DND-41 (cell line): ENCODE data around the gene ACBD6.

Experiments
- EZH2 ChIP-seq: IDR thresholded peaks from 3 replicates; pipeline ENCODE4 v1.6.1; 2012; ENCODE audit warnings: borderline replicate concordance, low read depth, mild to moderate bottlenecking, moderate library complexity, low read length, inconsistent platforms; ENCODE audit not compliant: severe bottlenecking
- TF ChIP-seq, protein P1 (sequence below): IDR thresholded peaks from 2 replicates; pipeline ENCODE4 v1.5.1; 2012; ENCODE audit warnings: borderline replicate concordance, low read length, moderate library complexity, mild to moderate bottlenecking; ENCODE audit not compliant: poor library complexity, severe bottlenecking; ENCODE audit errors: extremely low read depth

DNA sequence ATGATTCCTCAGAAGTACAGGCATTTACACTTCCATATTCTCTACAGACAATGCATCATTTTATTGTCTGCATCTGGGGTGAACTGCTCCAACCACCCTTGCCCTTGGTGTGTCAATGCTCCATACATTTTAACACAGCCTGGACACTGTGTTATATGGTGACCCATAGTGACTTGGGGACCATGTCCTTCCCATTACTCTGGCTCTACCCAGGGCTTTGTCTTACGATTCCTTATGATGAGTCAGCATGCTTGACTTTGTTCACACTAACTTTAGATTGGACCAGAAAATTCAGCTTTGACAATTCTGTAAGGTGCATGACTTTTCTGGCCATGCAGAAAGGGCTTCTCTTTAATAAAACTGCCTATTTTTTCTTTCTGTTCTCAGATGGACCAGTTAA lies 49.6 kb upstream of the ACBD6 start:
- TF ChIP-seq, protein P1, sequence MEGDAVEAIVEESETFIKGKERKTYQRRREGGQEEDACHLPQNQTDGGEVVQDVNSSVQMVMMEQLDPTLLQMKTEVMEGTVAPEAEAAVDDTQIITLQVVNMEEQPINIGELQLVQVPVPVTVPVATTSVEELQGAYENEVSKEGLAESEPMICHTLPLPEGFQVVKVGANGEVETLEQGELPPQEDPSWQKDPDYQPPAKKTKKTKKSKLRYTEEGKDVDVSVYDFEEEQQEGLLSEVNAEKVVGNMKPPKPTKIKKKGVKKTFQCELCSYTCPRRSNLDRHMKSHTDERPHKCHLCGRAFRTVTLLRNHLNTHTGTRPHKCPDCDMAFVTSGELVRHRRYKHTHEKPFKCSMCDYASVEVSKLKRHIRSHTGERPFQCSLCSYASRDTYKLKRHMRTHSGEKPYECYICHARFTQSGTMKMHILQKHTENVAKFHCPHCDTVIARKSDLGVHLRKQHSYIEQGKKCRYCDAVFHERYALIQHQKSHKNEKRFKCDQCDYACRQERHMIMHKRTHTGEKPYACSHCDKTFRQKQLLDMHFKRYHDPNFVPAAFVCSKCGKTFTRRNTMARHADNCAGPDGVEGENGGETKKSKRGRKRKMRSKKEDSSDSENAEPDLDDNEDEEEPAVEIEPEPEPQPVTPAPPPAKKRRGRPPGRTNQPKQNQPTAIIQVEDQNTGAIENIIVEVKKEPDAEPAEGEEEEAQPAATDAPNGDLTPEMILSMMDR, result no peak
- no peak for TF ChIP-seq EZH2
